PC-9 (cell line): ENCODE data around the gene BPIFB1. TPM values are rescaled to one million over a fixed set of nuclear protein-coding genes. Genes with fewer than 3 reads are reported as not detected.

Experiments
- BruUV-seq: library from RNA; stranded (reverse); fragments of 400-500 nt; replicated peaks from 2 replicates; lab custom pipeline; 2021; lab: Mats Ljungman, UMichigan
- CTCF ChIA-PET: fragments of 300-600 bp; sonication (Branson Sonifier 250); formaldehyde crosslinking; loops from one replicate; lab custom pipeline; 2022; ENCODE audit warnings: antibody characterized with exemption; lab: Charles Lee
- POLR2A ChIA-PET: fragments of 300-600 bp; sonication (Branson Sonifier 250); formaldehyde crosslinking; loops from one replicate; lab custom pipeline; 2022; ENCODE audit warnings: antibody characterized with exemption; ENCODE audit not compliant: unreplicated experiment; lab: Charles Lee
- DNase-seq, 2 experiments: peaks; one replicate each; pipeline versions ENCODE4 v3.0.0 to v3.0.0-alpha.2; 2015 to 2022; ENCODE audit warnings: mixed read lengths in 1 of 2
- H2AFZ ChIP-seq: fragments of 200-600 bp; sonication (generic); 2 replicates; pipeline ENCODE4 v1.8.1; 2017; ENCODE audit warnings: antibody characterized with exemption
- H3F3A ChIP-seq: fragments of 200-600 bp; sonication (generic); 2 replicates; pipeline ENCODE4 v1.8.1; 2017; ENCODE audit warnings: antibody characterized with exemption, mild to moderate bottlenecking, low read depth; ENCODE audit not compliant: insufficient read depth
- H3K27ac ChIP-seq: fragments of 200-600 bp; sonication (generic); 2 replicates; pipeline ENCODE4 v1.6.1; 2016; ENCODE audit warnings: mixed run types
- H3K27me3 ChIP-seq: fragments of 200-600 bp; sonication (generic); 2 replicates; pipeline ENCODE4 v1.6.1; 2016; ENCODE audit warnings: low read depth, mixed run types; ENCODE audit not compliant: insufficient read depth
- H3K36me3 ChIP-seq: fragments of 200-600 bp; sonication (generic); 2 replicates; pipeline ENCODE4 v1.6.1; 2016; ENCODE audit warnings: low read depth, mixed run types
- H3K4me1 ChIP-seq: fragments of 200-600 bp; sonication (generic); replicated peaks from 2 replicates; pipeline ENCODE4 v1.6.1; 2016; ENCODE audit warnings: mixed run types; ENCODE audit not compliant: insufficient read depth
- H3K4me2 ChIP-seq: fragments of 200-600 bp; sonication (generic); 2 replicates; pipeline ENCODE4 v1.6.1; 2017; ENCODE audit warnings: mixed run types
- H3K4me3 ChIP-seq: fragments of 200-600 bp; sonication (generic); 2 replicates; pipeline ENCODE4 v1.6.1; 2016; ENCODE audit warnings: mixed run types
- H3K79me2 ChIP-seq: fragments of 200-600 bp; sonication (generic); 2 replicates; pipeline ENCODE4 v1.6.1; 2017; ENCODE audit warnings: low read depth, mixed run types
- H3K9me2 ChIP-seq: fragments of 200-600 bp; sonication (generic); 2 replicates; pipeline ENCODE4 v1.8.1; 2017; ENCODE audit warnings: mild to moderate bottlenecking; ENCODE audit not compliant: insufficient read depth
- H3K9me3 ChIP-seq: fragments of 200-600 bp; sonication (generic); 2 replicates; pipeline ENCODE4 v1.8.1; 2016; ENCODE audit warnings: low read depth; ENCODE audit not compliant: insufficient read depth
- H4K20me1 ChIP-seq: fragments of 200-600 bp; sonication (generic); 2 replicates; pipeline ENCODE4 v1.8.1; 2017; ENCODE audit not compliant: insufficient read depth
- EZH2 ChIP-seq: fragments of 200-600 bp; sonication (generic); IDR thresholded peaks from 2 replicates; pipeline ENCODE4 v1.8.0; 2017; ENCODE audit warnings: antibody characterized with exemption, low read depth
- intact Hi-C: fragments of 100-400 bp; cut with micrococcal nuclease; formaldehyde crosslinking; loops from one replicate; pipeline ENCODE4 v1.10.0; 2022; ENCODE audit not compliant: unreplicated experiment
- total RNA-seq: library from RNA; stranded (reverse); gene quantifications from 2 replicates; pipeline ENCODE4 v1.2.3, GENCODE V29; 2021
- TF ChIP-seq, protein P1 (sequence below): fragments of 200-600 bp; sonication (generic); conservative IDR thresholded peaks from 2 replicates; pipeline ENCODE4 v1.6.1; 2017; ENCODE audit warnings: mixed run types, antibody characterized with exemption, mild to moderate bottlenecking, moderate library complexity

The BPIFB1 gene
- total RNA-seq, 1 experiment from 2014 or later = not detected

GRCh38 chr20:33316958-33317357, 33.9 kb downstream of the BPIFB1 start:
- H3K27me3 ChIP-seq = peaks cover 30% of the 10 kb centered on the region
- BruUV-seq = no TSS peak
- CTCF ChIA-PET = no interaction called here
- no peak for TF ChIP-seq EZH2
- TF ChIP-seq, protein P1, sequence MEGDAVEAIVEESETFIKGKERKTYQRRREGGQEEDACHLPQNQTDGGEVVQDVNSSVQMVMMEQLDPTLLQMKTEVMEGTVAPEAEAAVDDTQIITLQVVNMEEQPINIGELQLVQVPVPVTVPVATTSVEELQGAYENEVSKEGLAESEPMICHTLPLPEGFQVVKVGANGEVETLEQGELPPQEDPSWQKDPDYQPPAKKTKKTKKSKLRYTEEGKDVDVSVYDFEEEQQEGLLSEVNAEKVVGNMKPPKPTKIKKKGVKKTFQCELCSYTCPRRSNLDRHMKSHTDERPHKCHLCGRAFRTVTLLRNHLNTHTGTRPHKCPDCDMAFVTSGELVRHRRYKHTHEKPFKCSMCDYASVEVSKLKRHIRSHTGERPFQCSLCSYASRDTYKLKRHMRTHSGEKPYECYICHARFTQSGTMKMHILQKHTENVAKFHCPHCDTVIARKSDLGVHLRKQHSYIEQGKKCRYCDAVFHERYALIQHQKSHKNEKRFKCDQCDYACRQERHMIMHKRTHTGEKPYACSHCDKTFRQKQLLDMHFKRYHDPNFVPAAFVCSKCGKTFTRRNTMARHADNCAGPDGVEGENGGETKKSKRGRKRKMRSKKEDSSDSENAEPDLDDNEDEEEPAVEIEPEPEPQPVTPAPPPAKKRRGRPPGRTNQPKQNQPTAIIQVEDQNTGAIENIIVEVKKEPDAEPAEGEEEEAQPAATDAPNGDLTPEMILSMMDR = no peak
- no peaks in the 10 kb centered on the region for H4K20me1 ChIP-seq
- POLR2A ChIA-PET = interaction anchor here (0.7 kb wide), 1 partner anchor 9 kb away, joined by 3 read pairs; no protein-coding TSS in a partner anchor
- no peak overlapping the region for H2AFZ ChIP-seq
- intact Hi-C loops = no loop called here
- DNase-seq = peak in 1 of 2 experiments; percentile 12
- H3K79me2 ChIP-seq = no peaks in the 10 kb centered on the region
- H3K27ac ChIP-seq = no peak overlapping the region
- no peak overlapping the region for H3K4me2 ChIP-seq
- no peaks in the 10 kb centered on the region for H3K9me3 ChIP-seq
- no peaks in the 10 kb centered on the region for H3K4me1 ChIP-seq
- H3F3A ChIP-seq = no peaks in the 10 kb centered on the region
- H3K9me2 ChIP-seq = no peaks in the 10 kb centered on the region
- H3K4me3 ChIP-seq = no peak overlapping the region
- no peaks in the 10 kb centered on the region for H3K36me3 ChIP-seq

DNA sequence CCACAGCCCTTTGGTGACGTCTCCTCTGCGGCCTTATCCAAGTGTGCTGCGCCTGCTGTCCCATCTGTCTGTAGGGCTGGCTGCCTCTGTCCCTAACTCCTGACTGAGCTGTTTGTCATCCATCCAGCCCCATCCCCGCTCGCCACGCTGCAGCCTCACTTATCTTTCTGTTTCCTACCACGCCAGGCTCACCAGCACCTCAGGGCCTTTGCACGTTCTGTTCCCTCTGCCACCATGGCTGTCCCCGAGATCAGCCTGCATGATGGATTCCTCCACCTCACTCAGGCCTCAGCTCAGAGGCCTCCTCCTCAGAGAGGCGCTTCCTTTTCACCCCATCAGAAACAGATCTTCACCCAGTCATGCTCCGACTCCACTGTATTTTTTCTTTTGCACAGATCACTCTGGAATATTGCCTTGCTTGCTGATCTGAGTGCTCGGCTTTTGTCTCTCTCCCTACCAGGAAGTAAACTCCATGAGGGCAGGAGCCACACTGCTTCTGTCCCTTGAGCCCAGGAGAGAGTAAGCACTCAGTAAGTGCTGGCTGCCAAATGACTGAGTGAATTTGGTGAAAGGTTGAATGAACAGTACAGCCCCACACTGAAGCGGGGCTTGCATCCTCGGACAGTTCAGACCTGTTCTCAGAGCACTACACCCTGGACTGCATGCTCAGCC, 34.5 kb downstream of the BPIFB1 start:
- no peaks in the 10 kb centered on the region for H3F3A ChIP-seq
- no peak overlapping the region for H3K4me2 ChIP-seq
- H3K4me1 ChIP-seq = no peaks in the 10 kb centered on the region
- DNase-seq = peak in 1 of 2 experiments; percentile 6
- H3K36me3 ChIP-seq = no peaks in the 10 kb centered on the region
- no peak overlapping the region for H2AFZ ChIP-seq
- no peak for TF ChIP-seq EZH2
- TF ChIP-seq, protein P1 = no peak
- CTCF ChIA-PET = no interaction called here
- POLR2A ChIA-PET = interaction anchor here (0.7 kb wide), 1 partner anchor 8 kb away, joined by 3 read pairs; no protein-coding TSS in a partner anchor
- no TSS peak for BruUV-seq
- intact Hi-C loops = no loop called here
- no peaks in the 10 kb centered on the region for H3K79me2 ChIP-seq
- no peaks in the 10 kb centered on the region for H3K9me2 ChIP-seq
- H3K4me3 ChIP-seq = no peak overlapping the region
- no peaks in the 10 kb centered on the region for H3K9me3 ChIP-seq
- H4K20me1 ChIP-seq = no peaks in the 10 kb centered on the region
- peaks cover 30% of the 10 kb centered on the region for H3K27me3 ChIP-seq
- H3K27ac ChIP-seq = no peak overlapping the region

DNA sequence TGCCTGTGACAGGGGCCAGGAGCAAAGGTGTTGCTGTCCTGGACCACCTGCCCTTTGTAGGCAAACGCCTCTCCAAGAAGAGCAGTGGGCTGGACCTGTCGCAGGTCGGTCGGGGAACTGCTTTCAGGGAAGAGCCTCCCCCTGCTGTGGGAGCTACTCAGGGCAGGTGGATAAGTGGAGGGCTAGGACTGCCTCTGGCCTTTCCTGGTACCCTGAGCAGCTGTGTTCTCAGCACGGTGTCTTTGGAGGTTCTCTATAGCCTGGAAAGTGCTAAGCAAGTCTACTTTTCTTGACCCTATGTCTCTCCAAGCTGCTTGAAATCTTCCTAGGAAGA, 35.0 kb downstream of the BPIFB1 start:
- intact Hi-C loops = no loop called here
- peaks cover 30% of the 10 kb centered on the region for H3K27me3 ChIP-seq
- peak in 1 of 2 experiments; percentile 5 for DNase-seq
- H3K27ac ChIP-seq = no peak overlapping the region
- no TSS peak for BruUV-seq
- TF ChIP-seq, protein P1 = no peak
- TF ChIP-seq EZH2 = no peak
- H3K36me3 ChIP-seq = no peaks in the 10 kb centered on the region
- no peak overlapping the region for H3K4me3 ChIP-seq
- H3F3A ChIP-seq = no peaks in the 10 kb centered on the region
- no peak overlapping the region for H2AFZ ChIP-seq
- no peaks in the 10 kb centered on the region for H4K20me1 ChIP-seq
- ChIA-PET CTCF (no interaction called here), POLR2A (no interaction called here)
- no peaks in the 10 kb centered on the region for H3K9me2 ChIP-seq
- H3K4me2 ChIP-seq = no peak overlapping the region
- no peaks in the 10 kb centered on the region for H3K4me1 ChIP-seq
- H3K9me3 ChIP-seq = no peaks in the 10 kb centered on the region
- H3K79me2 ChIP-seq = no peaks in the 10 kb centered on the region
